ENCODE data around the gene SKI. TPM values are rescaled to one million over a fixed set of nuclear protein-coding genes. Genes with fewer than 3 reads are reported as not detected.
A peak's percentile ranks its signal among the peaks of the same experiment; 100 is the strongest.

The SKI gene
- total RNA-seq, 1 donor: 36.6 TPM

GRCh38 chr1:2210084-2210653, 17.9 kb upstream of the SKI start:
- DNase-seq (ENCODE audit: low read depth): no peak
- TF ChIP-seq CTCF (IDR thresholded peaks at IDR 0.05; ENCODE audit: insufficient read depth, low read length): no peak
- no peak overlapping the region for H3K4me3 ChIP-seq (ENCODE audit: low read depth, low read length)

- no peak for DNase-seq (ENCODE audit: low read depth)
- TF ChIP-seq CTCF (IDR thresholded peaks at IDR 0.05; ENCODE audit: insufficient read depth, low read length): no peak
- H3K4me3 ChIP-seq (ENCODE audit: low read depth, low read length): no peak overlapping the region
These were observed 17.3 kb upstream of the SKI start for GRCh38 chr1:2210786-2211185.

- H3K4me3 ChIP-seq (ENCODE audit: low read depth, low read length): peak overlapping the region; percentile 51
- no peak for TF ChIP-seq CTCF (IDR thresholded peaks at IDR 0.05; ENCODE audit: insufficient read depth, low read length)
- no peak for DNase-seq (ENCODE audit: low read depth)
These were observed 15.9 kb upstream of the SKI start for GRCh38 chr1:2212274-2212531.

- peak overlapping the region; percentile 48 for H3K4me3 ChIP-seq (ENCODE audit: low read depth, low read length)
- peak; percentile 34 for TF ChIP-seq CTCF (IDR thresholded peaks at IDR 0.05; ENCODE audit: insufficient read depth, low read length)
- peak; percentile 98 for DNase-seq (ENCODE audit: low read depth)
These were observed 15.3 kb upstream of the SKI start for GRCh38 chr1:2212532-2213491.

DNA sequence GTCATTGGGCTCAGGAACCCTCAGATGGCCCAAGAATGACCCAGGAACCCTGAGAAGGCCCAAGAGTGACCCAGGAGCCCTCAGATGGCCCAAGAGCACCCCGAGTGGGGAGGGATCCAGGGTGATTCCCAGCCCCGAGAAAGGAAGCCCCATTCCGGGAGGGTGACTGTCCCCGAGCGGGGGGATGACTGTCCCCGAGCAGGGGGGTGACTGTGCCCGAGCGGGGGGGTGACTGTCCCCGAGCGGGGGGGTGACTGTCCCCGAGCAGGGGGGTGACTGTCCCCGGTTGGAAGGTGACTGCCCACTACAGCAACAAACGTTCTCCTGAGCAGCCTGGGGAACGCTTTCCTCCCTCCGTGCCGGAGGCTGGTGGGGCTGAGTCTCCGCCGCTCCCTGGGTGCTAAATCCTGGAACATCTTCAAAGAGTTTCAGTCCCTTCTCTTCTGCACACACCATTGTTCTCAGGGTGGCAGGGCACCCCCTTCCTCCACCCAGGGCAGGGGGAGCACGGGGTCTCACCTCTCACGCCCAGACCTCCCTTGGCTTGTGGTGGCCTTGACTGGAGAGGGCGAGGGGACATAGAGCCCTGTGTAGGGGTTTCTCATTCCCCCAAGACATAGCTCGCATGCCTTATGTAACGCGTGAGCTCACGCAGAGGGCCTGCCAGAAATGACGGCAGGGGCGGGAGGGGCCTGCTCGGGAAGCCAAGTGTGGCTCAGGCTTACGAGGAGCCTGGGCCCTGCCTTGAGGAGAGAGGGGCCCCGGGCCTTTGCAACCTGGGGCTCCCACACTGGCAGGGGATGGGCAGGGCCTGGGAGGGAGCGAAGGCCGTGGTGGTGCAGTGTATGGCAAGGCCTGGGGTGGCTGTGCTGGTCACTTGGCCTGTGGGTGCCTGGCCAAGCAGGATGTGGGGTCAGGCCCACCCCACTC, 14.3 kb upstream of the SKI start:
- peak overlapping the region; percentile 51 for H3K4me3 ChIP-seq (ENCODE audit: low read depth, low read length)
- TF ChIP-seq CTCF (IDR thresholded peaks at IDR 0.05; ENCODE audit: insufficient read depth, low read length): no peak
- DNase-seq (ENCODE audit: low read depth): peak; percentile 93

DNA sequence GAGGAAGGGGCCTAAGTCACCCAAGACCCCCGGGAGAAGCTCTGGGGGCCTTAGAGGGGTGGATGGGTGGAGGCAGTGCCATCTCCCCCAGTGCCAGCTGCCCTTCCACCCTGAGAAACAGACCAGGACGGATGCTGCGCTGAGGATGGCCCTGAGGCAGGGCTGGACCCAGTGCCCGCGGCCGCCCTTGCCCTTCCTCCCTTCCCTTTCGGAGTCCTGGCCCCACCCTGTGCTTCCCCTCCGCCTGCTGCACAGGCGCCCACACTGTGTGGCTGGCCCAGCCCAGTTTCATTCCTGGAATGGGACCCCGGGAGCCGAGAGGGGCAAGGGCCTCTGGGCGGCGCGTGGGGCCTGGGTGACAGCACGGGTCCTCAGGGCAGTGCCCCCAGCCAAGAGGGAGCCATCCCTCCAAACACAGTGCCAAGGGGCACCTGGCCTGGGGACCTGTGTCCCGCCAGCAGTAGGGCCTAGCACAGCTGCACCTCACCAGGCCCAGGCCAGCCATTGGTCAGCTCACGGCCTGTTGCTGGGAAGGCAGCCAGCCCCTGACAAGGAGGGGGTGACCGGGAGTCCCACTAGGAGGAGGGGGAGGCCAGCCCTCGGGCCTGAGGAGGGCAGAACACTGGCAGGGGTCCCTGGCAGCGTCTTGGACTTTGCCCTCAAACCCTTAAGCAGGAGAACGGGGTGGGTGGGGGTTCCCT, 13.4 kb upstream of the SKI start:
- DNase-seq (ENCODE audit: low read depth): no peak
- no peak overlapping the region for H3K4me3 ChIP-seq (ENCODE audit: low read depth, low read length)
- no peak for TF ChIP-seq CTCF (IDR thresholded peaks at IDR 0.05; ENCODE audit: insufficient read depth, low read length)
